Ishikawa (cell line): ENCODE results near the gene PSME2.

Experiments
- EGR1 ChIP-seq: IDR thresholded peaks from 2 replicates; pipeline ENCODE4 v1.6.1; 2012
- TEAD4 ChIP-seq: IDR thresholded peaks from 2 replicates; pipeline ENCODE4 v1.6.1; 2012

DNA sequence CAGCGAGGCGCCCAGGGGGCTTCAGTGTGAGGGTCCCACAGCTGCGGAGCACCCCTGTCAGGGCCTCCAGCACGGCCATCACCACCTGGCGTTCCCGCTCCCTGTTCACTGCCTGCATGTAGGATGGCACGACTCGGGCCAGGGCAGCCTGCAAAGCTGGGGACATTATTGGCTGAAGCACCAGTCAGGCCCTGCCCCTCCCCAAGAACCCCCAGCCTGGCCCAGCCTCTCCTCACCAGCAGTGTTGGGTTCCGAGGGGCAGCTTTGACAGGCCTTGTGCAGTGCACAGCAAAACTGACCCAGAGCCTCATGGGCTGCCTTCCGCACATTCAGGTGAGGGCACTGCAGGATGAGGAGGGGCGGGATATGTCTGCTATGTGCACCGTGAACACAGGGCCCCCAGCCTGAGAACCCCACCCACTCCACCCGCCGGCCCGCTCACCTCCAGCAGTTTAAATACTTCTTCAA, 36.6 kb upstream of the PSME2 start:
- TF ChIP-seq TEAD4 (no peak), EGR1 (no peak)
